IMR-90 (cell line): ENCODE data around the gene MON1A. TPM values are rescaled to one million over a fixed set of nuclear protein-coding genes. Genes with fewer than 3 reads are reported as not detected.

Experiments used
- ATAC-seq: fragments of 200-7000 bp; cut with Tn5 transposase; 2 replicates; pipeline ENCODE4 v1.9.1; 2020; ENCODE audit warnings: low read depth, mild to moderate bottlenecking, moderate library complexity
- BruUV-seq: library from RNA; stranded (reverse); fragments of 400-500 nt; replicated peaks from 2 replicates; lab custom pipeline; 2021; lab: Mats Ljungman, UMichigan
- CTCF ChIA-PET: fragments of 300-600 bp; formaldehyde crosslinking; extraction: SDS; loops from one replicate; lab custom pipeline; 2021; ENCODE audit warnings: antibody characterized with exemption; lab: Yijun Ruan, JAX
- POLR2A ChIA-PET: fragments of 300-600 bp; sonication (Branson Sonifier 250); formaldehyde crosslinking; loops from one replicate; lab custom pipeline; 2022; ENCODE audit warnings: antibody characterized with exemption; ENCODE audit not compliant: unreplicated experiment; lab: Charles Lee
- DNase-seq: peaks from one replicate; pipeline ENCODE4 v3.0.0; 2013
- H2AFZ ChIP-seq: replicated peaks from 2 replicates; pipeline ENCODE3; 2013; ENCODE audit warnings: low read length, mild to moderate bottlenecking; ENCODE audit not compliant: poor library complexity
- H2AK5ac ChIP-seq: 2 replicates; pipeline ENCODE4 v1.6.1; 2013; ENCODE audit warnings: low read depth, low read length, inconsistent platforms
- H2AK9ac ChIP-seq: replicated peaks from 2 replicates; pipeline ENCODE3; 2013; ENCODE audit warnings: mild to moderate bottlenecking, low read depth, low read length, moderate library complexity; ENCODE audit not compliant: poor library complexity
- H2BK120ac ChIP-seq: 2 replicates; pipeline ENCODE4 v1.6.1; 2013; ENCODE audit warnings: low read depth, low read length, inconsistent platforms
- H2BK15ac ChIP-seq: 3 replicates; pipeline ENCODE4 v1.6.1; 2013; ENCODE audit warnings: low read depth, low read length, inconsistent platforms
- H2BK20ac ChIP-seq: 2 replicates; pipeline ENCODE4 v1.6.1; 2013; ENCODE audit warnings: low read depth, mild to moderate bottlenecking, inconsistent platforms, low read length, moderate library complexity
- H2BK5ac ChIP-seq: 2 replicates; pipeline ENCODE4 v1.6.1; 2013; ENCODE audit warnings: mild to moderate bottlenecking, low read depth, low read length, inconsistent platforms; ENCODE audit not compliant: poor library complexity, severe bottlenecking
- H3K14ac ChIP-seq: replicated peaks from 2 replicates; pipeline ENCODE4 v1.6.1; 2013; ENCODE audit warnings: low read depth, low read length, inconsistent platforms
- H3K18ac ChIP-seq: 2 replicates; pipeline ENCODE4 v1.6.1; 2013; ENCODE audit warnings: low read depth, low read length, control low read depth
- H3K23ac ChIP-seq: 2 replicates; pipeline ENCODE4 v1.6.1; 2013; ENCODE audit warnings: low read depth, low read length, inconsistent platforms
- H3K27ac ChIP-seq: 2 replicates; pipeline ENCODE4 v1.5.1; 2013; ENCODE audit warnings: mild to moderate bottlenecking, control low read depth, low read length; ENCODE audit not compliant: insufficient read depth
- H3K27me3 ChIP-seq: 2 replicates; pipeline ENCODE4 v1.6.1; 2013; ENCODE audit warnings: low read length; ENCODE audit not compliant: control insufficient read depth, insufficient read depth
- H3K36me3 ChIP-seq: 2 replicates; pipeline ENCODE4 v1.6.1; 2013; ENCODE audit warnings: low read length, mixed read lengths; ENCODE audit not compliant: control insufficient read depth, insufficient read depth
- H3K4ac ChIP-seq: 2 replicates; pipeline ENCODE4 v1.6.1; 2013; ENCODE audit warnings: low read depth, low read length, inconsistent platforms
- H3K4me1 ChIP-seq: 2 replicates; pipeline ENCODE4 v1.6.1; 2013; ENCODE audit warnings: low read length, mixed read lengths; ENCODE audit not compliant: control insufficient read depth, insufficient read depth
- H3K4me2 ChIP-seq: 2 replicates; pipeline ENCODE4 v1.6.1; 2013; ENCODE audit warnings: low read depth, mild to moderate bottlenecking, control low read depth, low read length, moderate library complexity
- H3K4me3 ChIP-seq: 2 replicates; pipeline ENCODE4 v1.5.1; 2013; ENCODE audit warnings: low read depth, mild to moderate bottlenecking, control low read depth, low read length, moderate library complexity; ENCODE audit not compliant: insufficient read depth
- H3K56ac ChIP-seq: 2 replicates; pipeline ENCODE4 v1.6.1; 2013; ENCODE audit warnings: low read length, inconsistent platforms; ENCODE audit not compliant: insufficient read depth; ENCODE audit errors: extremely low read depth
- H3K79me1 ChIP-seq, 2 experiments: 2 replicates each; pipeline ENCODE4 v1.6.1; 2013; ENCODE audit warnings: low read length in 2 of 2, inconsistent platforms in 1 of 2, low read depth in 1 of 2
- H3K9ac ChIP-seq: 2 replicates; pipeline ENCODE4 v1.6.1; 2013; ENCODE audit warnings: low read depth, low read length, control low read depth
- H3K9me1 ChIP-seq: 2 replicates; pipeline ENCODE4 v1.6.1; 2013; ENCODE audit warnings: low read length, inconsistent platforms; ENCODE audit not compliant: insufficient read depth
- H3K9me3 ChIP-seq: 2 replicates; pipeline ENCODE4 v1.6.1; 2013; ENCODE audit warnings: low read length; ENCODE audit not compliant: control insufficient read depth, insufficient read depth
- H4K20me1 ChIP-seq: 2 replicates; pipeline ENCODE4 v1.6.1; 2013; ENCODE audit warnings: low read length, inconsistent platforms; ENCODE audit not compliant: insufficient read depth
- H4K5ac ChIP-seq: 2 replicates; pipeline ENCODE4 v1.6.1; 2013; ENCODE audit warnings: mild to moderate bottlenecking, low read depth, low read length, control low read depth
- H4K8ac ChIP-seq, 2 experiments: 2 replicates each; pipeline ENCODE4 v1.6.1; 2013; ENCODE audit warnings: low read depth in 2 of 2, low read length in 2 of 2, control low read depth in 1 of 2, inconsistent platforms in 1 of 2
- H4K91ac ChIP-seq: 2 replicates; pipeline ENCODE4 v1.6.1; 2013; ENCODE audit warnings: low read depth, low read length, inconsistent platforms; ENCODE audit not compliant: insufficient read depth
- CTCF ChIP-seq: conservative IDR thresholded peaks from 2 replicates; pipeline ENCODE4 v1.5.1; 2012; ENCODE audit warnings: mild to moderate bottlenecking, low read depth, low read length, improper control_type of control experiment
- ELK1 ChIP-seq: fragments of 150-350 bp; IDR thresholded peaks from 2 replicates; pipeline ENCODE4 v1.6.1; 2016; ENCODE audit warnings: low read depth, mild to moderate bottlenecking, low read length, moderate library complexity, borderline replicate concordance
- FOS ChIP-seq: fragments of 150-350 bp; IDR thresholded peaks from 2 replicates; pipeline ENCODE4 v1.6.1; 2016; ENCODE audit warnings: low read depth, low read length
- RAD21 ChIP-seq: IDR thresholded peaks from 2 replicates; pipeline ENCODE4 v1.6.1; 2012; ENCODE audit warnings: low read length, improper control_type of control experiment
- RCOR1 ChIP-seq: IDR thresholded peaks from 2 replicates; pipeline ENCODE4 v1.6.1; 2012; ENCODE audit warnings: mild to moderate bottlenecking, low read length, improper control_type of control experiment; ENCODE audit not compliant: insufficient replicate concordance
- RFX5 ChIP-seq: IDR thresholded peaks from 2 replicates; pipeline ENCODE4 v1.8.0; 2012; ENCODE audit warnings: low read depth, mild to moderate bottlenecking, low read length, moderate library complexity
- WGBS, 2 experiments: methylation state at CpG; one replicate each; pipeline versions ENCODE4 v1.1.5 to v1.1.7; 2013; ENCODE audit warnings: missing lambda C conversion rate in 2 of 2; ENCODE audit not compliant: insufficient read length in 1 of 2; ENCODE audit errors: extremely low coverage in 2 of 2; 5-methylcytosine and 5-hydroxymethylcytosine counted together
- dilution Hi-C: fragments of 300-500 bp; cut with HindIII; formaldehyde crosslinking; loops from one replicate; pipeline ENCODE4 v1.14.3; 2018; ENCODE audit warnings: low sequenced_read_pairs; ENCODE audit not compliant: unreplicated experiment
- in situ Hi-C: fragments of 300-500 bp; cut with MboI; formaldehyde crosslinking; loops from 3 replicates; pipeline ENCODE4 v1.14.3; 2019; ENCODE audit warnings: low sequenced_read_pairs, inconsistent platforms, mixed read lengths
- intact Hi-C: fragments of 100-400 bp; cut with micrococcal nuclease; formaldehyde crosslinking; loops from 2 replicates; pipeline ENCODE4 v1.10.0; 2022
- polyA plus RNA-seq, 3 experiments: library from polyadenylated mRNA; depleted of rRNA; stranded (reverse); fragments of >200 nt; gene quantifications; 2 replicates each; pipeline ENCODE4 v1.2.3, GENCODE V29; 2012; ENCODE audit warnings: low replicate concordance in 1 of 3
- total RNA-seq: library from RNA; depleted of rRNA; stranded (reverse); fragments of >200 nt; gene quantifications from 2 replicates; pipeline ENCODE4 v1.2.3, GENCODE V29; 2012
- TF ChIP-seq, protein P1 (sequence below): fragments of 150-350 bp; IDR thresholded peaks from 2 replicates; pipeline ENCODE4 v1.6.1; 2017; ENCODE audit warnings: mild to moderate bottlenecking, antibody characterized with exemption, low read length, low read depth

Gene MON1A
- total and polyA plus RNA-seq, 2 of the 4 experiments (the other 2 are of a cell fraction): 8.2 to 13.5 TPM

GRCh38 chr3:49872801-49873281, 56.8 kb downstream of the MON1A start:
- Histone ChIP-seq H2AK9ac (no peak overlapping the region), H2AFZ (no peak overlapping the region), H3K9ac (no peak overlapping the region), H3K23ac (no peak overlapping the region), H3K36me3 (no peaks in the 10 kb centered on the region), H4K20me1 (no peaks in the 10 kb centered on the region), H3K56ac (no peak overlapping the region), H3K4ac (no peak overlapping the region), H3K9me3 (no peaks in the 10 kb centered on the region), H3K79me1 (no peaks in the 10 kb centered on the region), H3K4me2 (no peak overlapping the region), H3K4me1 (no peaks in the 10 kb centered on the region), H4K8ac (no peak overlapping the region), H4K5ac (no peak overlapping the region), H3K9me1 (no peaks in the 10 kb centered on the region), H3K14ac (no peak overlapping the region), H2AK5ac (no peak overlapping the region), H3K18ac (no peak overlapping the region), H2BK15ac (no peak overlapping the region), H3K27me3 (peaks cover 75% of the 10 kb centered on the region), H4K91ac (no peak overlapping the region), H3K27ac (no peak overlapping the region), H2BK5ac (no peak overlapping the region), H3K4me3 (no peak overlapping the region), H2BK120ac (no peak overlapping the region), H2BK20ac (no peak overlapping the region)
- DNase-seq (no peak), ATAC-seq (no peak)
- in situ Hi-C loops (no loop called here), dilution Hi-C loops (no loop called here), intact Hi-C loops (no loop called here)
- WGBS, 2 experiments: 79% methylated on average over 2 of the region's 4 CpGs; no CpG with 5 or more reads in 1 of the 2 experiments
- TF ChIP-seq RFX5 (no peak), ELK1 (no peak), RCOR1 (no peak), CTCF (no peak), FOS (no peak), RAD21 (no peak)
- TF ChIP-seq, protein P1, sequence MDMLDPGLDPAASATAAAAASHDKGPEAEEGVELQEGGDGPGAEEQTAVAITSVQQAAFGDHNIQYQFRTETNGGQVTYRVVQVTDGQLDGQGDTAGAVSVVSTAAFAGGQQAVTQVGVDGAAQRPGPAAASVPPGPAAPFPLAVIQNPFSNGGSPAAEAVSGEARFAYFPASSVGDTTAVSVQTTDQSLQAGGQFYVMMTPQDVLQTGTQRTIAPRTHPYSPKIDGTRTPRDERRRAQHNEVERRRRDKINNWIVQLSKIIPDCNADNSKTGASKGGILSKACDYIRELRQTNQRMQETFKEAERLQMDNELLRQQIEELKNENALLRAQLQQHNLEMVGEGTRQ: no peak
- ChIA-PET POLR2A (no interaction called here), CTCF (no interaction called here)
- no TSS peak for BruUV-seq
